ENCODE measurements around the gene GALNT4. TPM values are rescaled to one million over a fixed set of nuclear protein-coding genes. Genes with fewer than 3 reads are reported as not detected.

The GALNT4 gene
- total and polyA plus RNA-seq, 9 of the 15 experiments (the other 6 are each of a cell fraction or from before 2014, with no cell fraction given) = 1.2 to 4.6 (median 3.4) TPM

DNA sequence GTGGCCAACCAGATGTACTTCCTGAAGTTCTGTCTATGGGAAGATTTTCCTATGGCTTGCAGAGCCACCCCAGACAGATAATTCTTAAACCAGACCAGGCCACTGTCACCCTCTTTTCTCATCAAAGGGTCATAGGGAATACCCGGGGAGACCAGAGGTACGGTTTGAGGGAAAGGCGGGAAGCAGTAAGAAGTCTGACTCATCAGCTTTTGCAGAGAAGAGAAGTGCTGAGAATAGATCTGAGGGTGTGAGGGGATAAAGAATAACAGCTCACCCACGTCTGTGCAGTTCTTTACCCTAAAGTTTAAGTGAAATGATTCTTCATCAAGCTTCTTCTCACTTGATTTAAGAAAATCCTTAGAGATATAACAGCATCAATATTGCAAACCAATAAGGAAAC lies 22.5 kb upstream of the GALNT4 start (continued):
- TF ChIP-seq MAFK (IDR thresholded peaks at IDR 0.05; ENCODE audit: low read length) = peak; percentile 31; the same call in 1 of the 2 replicates
- no peak for TF ChIP-seq CHCHD3 (CRISPR knock-in tag; IDR thresholded peaks at IDR 0.05)
- TF ChIP-seq NEUROD1 (IDR thresholded peaks at IDR 0.05; ENCODE audit: borderline replicate concordance, low read depth, low read length, partially characterized antibody) = no peak
- TF ChIP-seq RAD21 (CRISPR knock-in tag; conservative IDR thresholded peaks at IDR 0.05 in 1 of 2, IDR thresholded peaks at IDR 0.05 in 1 of 2) = 0 out of 4 replicates have a peak, but pooled peaks of 1 of the 2 experiments have one; percentile 6
- no peak for TF ChIP-seq PML (IDR thresholded peaks at IDR 0.05; ENCODE audit: low read length)
- TF ChIP-seq, protein P1, sequence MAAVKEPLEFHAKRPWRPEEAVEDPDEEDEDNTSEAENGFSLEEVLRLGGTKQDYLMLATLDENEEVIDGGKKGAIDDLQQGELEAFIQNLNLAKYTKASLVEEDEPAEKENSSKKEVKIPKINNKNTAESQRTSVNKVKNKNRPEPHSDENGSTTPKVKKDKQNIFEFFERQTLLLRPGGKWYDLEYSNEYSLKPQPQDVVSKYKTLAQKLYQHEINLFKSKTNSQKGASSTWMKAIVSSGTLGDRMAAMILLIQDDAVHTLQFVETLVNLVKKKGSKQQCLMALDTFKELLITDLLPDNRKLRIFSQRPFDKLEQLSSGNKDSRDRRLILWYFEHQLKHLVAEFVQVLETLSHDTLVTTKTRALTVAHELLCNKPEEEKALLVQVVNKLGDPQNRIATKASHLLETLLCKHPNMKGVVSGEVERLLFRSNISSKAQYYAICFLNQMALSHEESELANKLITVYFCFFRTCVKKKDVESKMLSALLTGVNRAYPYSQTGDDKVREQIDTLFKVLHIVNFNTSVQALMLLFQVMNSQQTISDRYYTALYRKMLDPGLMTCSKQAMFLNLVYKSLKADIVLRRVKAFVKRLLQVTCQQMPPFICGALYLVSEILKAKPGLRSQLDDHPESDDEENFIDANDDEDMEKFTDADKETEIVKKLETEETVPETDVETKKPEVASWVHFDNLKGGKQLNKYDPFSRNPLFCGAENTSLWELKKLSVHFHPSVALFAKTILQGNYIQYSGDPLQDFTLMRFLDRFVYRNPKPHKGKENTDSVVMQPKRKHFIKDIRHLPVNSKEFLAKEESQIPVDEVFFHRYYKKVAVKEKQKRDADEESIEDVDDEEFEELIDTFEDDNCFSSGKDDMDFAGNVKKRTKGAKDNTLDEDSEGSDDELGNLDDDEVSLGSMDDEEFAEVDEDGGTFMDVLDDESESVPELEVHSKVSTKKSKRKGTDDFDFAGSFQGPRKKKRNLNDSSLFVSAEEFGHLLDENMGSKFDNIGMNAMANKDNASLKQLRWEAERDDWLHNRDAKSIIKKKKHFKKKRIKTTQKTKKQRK (IDR thresholded peaks at IDR 0.05; ENCODE audit: borderline replicate concordance, low read depth, low read length) = no peak
- TF ChIP-seq DMBX1 (CRISPR knock-in tag; IDR thresholded peaks at IDR 0.05; ENCODE audit: borderline replicate concordance) = no peak
- TF ChIP-seq POLR2H (tag; IDR thresholded peaks at IDR 0.05; ENCODE audit: low read depth) = no peak
- TF ChIP-seq, protein P2, sequence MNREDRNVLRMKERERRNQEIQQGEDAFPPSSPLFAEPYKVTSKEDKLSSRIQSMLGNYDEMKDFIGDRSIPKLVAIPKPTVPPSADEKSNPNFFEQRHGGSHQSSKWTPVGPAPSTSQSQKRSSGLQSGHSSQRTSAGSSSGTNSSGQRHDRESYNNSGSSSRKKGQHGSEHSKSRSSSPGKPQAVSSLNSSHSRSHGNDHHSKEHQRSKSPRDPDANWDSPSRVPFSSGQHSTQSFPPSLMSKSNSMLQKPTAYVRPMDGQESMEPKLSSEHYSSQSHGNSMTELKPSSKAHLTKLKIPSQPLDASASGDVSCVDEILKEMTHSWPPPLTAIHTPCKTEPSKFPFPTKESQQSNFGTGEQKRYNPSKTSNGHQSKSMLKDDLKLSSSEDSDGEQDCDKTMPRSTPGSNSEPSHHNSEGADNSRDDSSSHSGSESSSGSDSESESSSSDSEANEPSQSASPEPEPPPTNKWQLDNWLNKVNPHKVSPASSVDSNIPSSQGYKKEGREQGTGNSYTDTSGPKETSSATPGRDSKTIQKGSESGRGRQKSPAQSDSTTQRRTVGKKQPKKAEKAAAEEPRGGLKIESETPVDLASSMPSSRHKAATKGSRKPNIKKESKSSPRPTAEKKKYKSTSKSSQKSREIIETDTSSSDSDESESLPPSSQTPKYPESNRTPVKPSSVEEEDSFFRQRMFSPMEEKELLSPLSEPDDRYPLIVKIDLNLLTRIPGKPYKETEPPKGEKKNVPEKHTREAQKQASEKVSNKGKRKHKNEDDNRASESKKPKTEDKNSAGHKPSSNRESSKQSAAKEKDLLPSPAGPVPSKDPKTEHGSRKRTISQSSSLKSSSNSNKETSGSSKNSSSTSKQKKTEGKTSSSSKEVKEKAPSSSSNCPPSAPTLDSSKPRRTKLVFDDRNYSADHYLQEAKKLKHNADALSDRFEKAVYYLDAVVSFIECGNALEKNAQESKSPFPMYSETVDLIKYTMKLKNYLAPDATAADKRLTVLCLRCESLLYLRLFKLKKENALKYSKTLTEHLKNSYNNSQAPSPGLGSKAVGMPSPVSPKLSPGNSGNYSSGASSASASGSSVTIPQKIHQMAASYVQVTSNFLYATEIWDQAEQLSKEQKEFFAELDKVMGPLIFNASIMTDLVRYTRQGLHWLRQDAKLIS (CRISPR knock-in tag; IDR thresholded peaks at IDR 0.05) = no peak
